Central memory CD8-positive, alpha-beta T cell (primary cell): ENCODE data around the gene JCAD.

Experiments
- ATAC-seq: fragments of 150-1000 bp; cut with Tn5 transposase; replicated peaks from 2 replicates; pipeline ENCODE4 v1.10.0; 2022; ENCODE audit warnings: mild to moderate bottlenecking, moderate FRiP score, moderate number of reproducible peaks; ENCODE audit not compliant: poor library complexity, severe bottlenecking; ENCODE audit errors: extremely low read depth
- DNase-seq, 2 donors: peaks; one replicate each; pipeline ENCODE4 v3.0.0; 2021; ENCODE audit warnings: low spot score in 2 of 2
- H3K27ac Mint-ChIP-seq: one replicate; pipeline ENCODE4 v1.8.0; 2022; ENCODE audit warnings: low read depth, mild to moderate bottlenecking, moderate library complexity, mixed read lengths
- H3K27me3 Mint-ChIP-seq: one replicate; pipeline ENCODE4 v1.8.0; 2022; ENCODE audit warnings: mixed read lengths
- H3K36me3 Mint-ChIP-seq: one replicate; pipeline ENCODE4 v1.8.0; 2022; ENCODE audit warnings: mild to moderate bottlenecking, moderate library complexity, mixed read lengths; ENCODE audit not compliant: insufficient read depth
- H3K4me1 Mint-ChIP-seq: one replicate; pipeline ENCODE4 v1.8.0; 2022; ENCODE audit warnings: mixed read lengths
- H3K4me3 Mint-ChIP-seq: one replicate; pipeline ENCODE4 v1.8.0; 2022; ENCODE audit warnings: mild to moderate bottlenecking, moderate library complexity, mixed read lengths
- H3K9me3 Mint-ChIP-seq: one replicate; pipeline ENCODE4 v1.8.0; 2022; ENCODE audit warnings: mixed read lengths

JCAD gene

GRCh38 chr10:30070001-30070685 is 10.8 kb upstream of the JCAD start:
- no peaks in the 10 kb centered on the region for H3K36me3 Mint-ChIP-seq
- H3K27me3 Mint-ChIP-seq, result peaks cover 8% of the 10 kb centered on the region
- no peak overlapping the region for H3K27ac Mint-ChIP-seq
- ATAC-seq (no peak), DNase-seq (no peak)
- H3K9me3 Mint-ChIP-seq, result no peaks in the 10 kb centered on the region
- H3K4me1 Mint-ChIP-seq, result no peaks in the 10 kb centered on the region
- no peak overlapping the region for H3K4me3 Mint-ChIP-seq

- no peaks in the 10 kb centered on the region for H3K36me3 Mint-ChIP-seq
- no peak overlapping the region for H3K27ac Mint-ChIP-seq
- no peak for ATAC-seq
Observed at GRCh38 chr10:30068492-30069223, 9.3 kb upstream of the JCAD start.

GRCh38 chr10:30063099-30063498 is 3.7 kb upstream of the JCAD start:
- Mint-ChIP-seq H3K4me1 (peaks cover 7% of the 10 kb centered on the region), H3K4me3 (no peak overlapping the region), H3K9me3 (no peaks in the 10 kb centered on the region), H3K27me3 (peaks cover 57% of the 10 kb centered on the region), H3K27ac (no peak overlapping the region), H3K36me3 (no peaks in the 10 kb centered on the region)
- DNase-seq, result no peak
- no peak for ATAC-seq

More at GRCh38 chr10:30068492-30069223, 9.3 kb upstream of the JCAD start:
- Mint-ChIP-seq H3K9me3 (no peaks in the 10 kb centered on the region), H3K4me3 (no peak overlapping the region), H3K4me1 (no peaks in the 10 kb centered on the region), H3K27me3 (peaks cover 15% of the 10 kb centered on the region)
- DNase-seq, result no peak

GRCh38 chr10:30062582-30062981 is 3.2 kb upstream of the JCAD start:
- no peaks in the 10 kb centered on the region for H3K36me3 Mint-ChIP-seq
- H3K4me1 Mint-ChIP-seq, result peaks cover 7% of the 10 kb centered on the region
- peaks cover 63% of the 10 kb centered on the region for H3K27me3 Mint-ChIP-seq
- no peak overlapping the region for H3K27ac Mint-ChIP-seq
- ATAC-seq, result no peak
- no peak overlapping the region for H3K4me3 Mint-ChIP-seq
- DNase-seq, result no peak
- H3K9me3 Mint-ChIP-seq, result no peaks in the 10 kb centered on the region

- no peak overlapping the region for H3K4me3 Mint-ChIP-seq
- H3K36me3 Mint-ChIP-seq, result no peaks in the 10 kb centered on the region
- DNase-seq (no peak), ATAC-seq (no peak)
- no peaks in the 10 kb centered on the region for H3K9me3 Mint-ChIP-seq
- H3K27me3 Mint-ChIP-seq, result peaks cover 65% of the 10 kb centered on the region
- H3K27ac Mint-ChIP-seq, result no peak overlapping the region
- peaks cover 7% of the 10 kb centered on the region for H3K4me1 Mint-ChIP-seq
Observed at GRCh38 chr10:30062090-30062489, 2.7 kb upstream of the JCAD start.

- Mint-ChIP-seq H3K36me3 (no peaks in the 10 kb centered on the region), H3K4me3 (peak overlapping the region; percentile 68), H3K4me1 (peaks cover 7% of the 10 kb centered on the region), H3K9me3 (no peaks in the 10 kb centered on the region), H3K27me3 (peaks cover 58% of the 10 kb centered on the region), H3K27ac (no peak overlapping the region)
- no peak for ATAC-seq
- DNase-seq, result no peak
Observed at GRCh38 chr10:30058570-30059132, 735 bp downstream of the JCAD start.

GRCh38 chr10:30057894-30058556 is 1.4 kb downstream of the JCAD start:
- ATAC-seq, result no peak
- peaks cover 7% of the 10 kb centered on the region for H3K4me1 Mint-ChIP-seq
- H3K27me3 Mint-ChIP-seq, result peaks cover 52% of the 10 kb centered on the region
- H3K27ac Mint-ChIP-seq, result no peak overlapping the region
- H3K4me3 Mint-ChIP-seq, result peak overlapping the region; percentile 68
- H3K36me3 Mint-ChIP-seq, result peaks cover 1% of the 10 kb centered on the region
- DNase-seq, result no peak
- no peaks in the 10 kb centered on the region for H3K9me3 Mint-ChIP-seq

- Mint-ChIP-seq H3K27ac (no peak overlapping the region), H3K36me3 (peaks cover 2% of the 10 kb centered on the region), H3K4me3 (peak overlapping the region; percentile 68), H3K4me1 (peaks cover 7% of the 10 kb centered on the region), H3K9me3 (no peaks in the 10 kb centered on the region), H3K27me3 (peaks cover 47% of the 10 kb centered on the region)
- ATAC-seq (no peak), DNase-seq (no peak)
Observed at GRCh38 chr10:30057421-30057841, 2.0 kb downstream of the JCAD start.

GRCh38 chr10:30056767-30057355 is 2.5 kb downstream of the JCAD start:
- H3K27ac Mint-ChIP-seq, result no peak overlapping the region
- peaks cover 2% of the 10 kb centered on the region for H3K36me3 Mint-ChIP-seq
- DNase-seq (no peak), ATAC-seq (no peak)
- peaks cover 47% of the 10 kb centered on the region for H3K27me3 Mint-ChIP-seq
- no peak overlapping the region for H3K4me3 Mint-ChIP-seq
- no peaks in the 10 kb centered on the region for H3K9me3 Mint-ChIP-seq
- H3K4me1 Mint-ChIP-seq, result peaks cover 7% of the 10 kb centered on the region

GRCh38 chr10:30056281-30056680 is 3.1 kb downstream of the JCAD start:
- Mint-ChIP-seq H3K36me3 (peaks cover 2% of the 10 kb centered on the region), H3K4me1 (peaks cover 7% of the 10 kb centered on the region), H3K27ac (no peak overlapping the region), H3K9me3 (no peaks in the 10 kb centered on the region), H3K27me3 (peaks cover 47% of the 10 kb centered on the region), H3K4me3 (no peak overlapping the region)
- DNase-seq, result no peak
- no peak for ATAC-seq

GRCh38 chr10:30055226-30055662 is 4.1 kb downstream of the JCAD start:
- peaks cover 7% of the 10 kb centered on the region for H3K4me1 Mint-ChIP-seq
- H3K27ac Mint-ChIP-seq, result no peak overlapping the region
- H3K4me3 Mint-ChIP-seq, result no peak overlapping the region
- no peak for ATAC-seq
- no peak for DNase-seq
- peaks cover 2% of the 10 kb centered on the region for H3K36me3 Mint-ChIP-seq
- H3K9me3 Mint-ChIP-seq, result no peaks in the 10 kb centered on the region
- H3K27me3 Mint-ChIP-seq, result peaks cover 47% of the 10 kb centered on the region

- no peak overlapping the region for H3K4me3 Mint-ChIP-seq
- peaks cover 2% of the 10 kb centered on the region for H3K36me3 Mint-ChIP-seq
- H3K27me3 Mint-ChIP-seq, result peaks cover 53% of the 10 kb centered on the region
- H3K4me1 Mint-ChIP-seq, result peaks cover 19% of the 10 kb centered on the region
- no peak for ATAC-seq
- no peak for DNase-seq
- H3K27ac Mint-ChIP-seq, result no peak overlapping the region
- no peaks in the 10 kb centered on the region for H3K9me3 Mint-ChIP-seq
Observed at GRCh38 chr10:30052062-30052461, 7.3 kb downstream of the JCAD start.
